GM12865 (cell line): ENCODE results near the gene CCDC50.

Experiments
- DNase-seq: peaks from one replicate; pipeline ENCODE4 v3.0.0; 2010; ENCODE audit warnings: low read depth
- H3K4me3 ChIP-seq: 2 replicates; pipeline ENCODE4 v1.5.1; 2011; ENCODE audit warnings: mild to moderate bottlenecking, low read depth, low read length, control low read depth
- TF ChIP-seq, protein P1 (sequence below): IDR thresholded peaks from 2 replicates; pipeline ENCODE4 v1.5.1; 2011; ENCODE audit warnings: low read length, control low read depth, low read depth, inconsistent platforms; ENCODE audit not compliant: insufficient read depth; ENCODE audit errors: missing control alignments

Gene CCDC50

GRCh38 chr3:191340351-191340750 is 11.2 kb downstream of the CCDC50 start:
- no peak overlapping the region for H3K4me3 ChIP-seq
- no peak for DNase-seq
- TF ChIP-seq, protein P1, sequence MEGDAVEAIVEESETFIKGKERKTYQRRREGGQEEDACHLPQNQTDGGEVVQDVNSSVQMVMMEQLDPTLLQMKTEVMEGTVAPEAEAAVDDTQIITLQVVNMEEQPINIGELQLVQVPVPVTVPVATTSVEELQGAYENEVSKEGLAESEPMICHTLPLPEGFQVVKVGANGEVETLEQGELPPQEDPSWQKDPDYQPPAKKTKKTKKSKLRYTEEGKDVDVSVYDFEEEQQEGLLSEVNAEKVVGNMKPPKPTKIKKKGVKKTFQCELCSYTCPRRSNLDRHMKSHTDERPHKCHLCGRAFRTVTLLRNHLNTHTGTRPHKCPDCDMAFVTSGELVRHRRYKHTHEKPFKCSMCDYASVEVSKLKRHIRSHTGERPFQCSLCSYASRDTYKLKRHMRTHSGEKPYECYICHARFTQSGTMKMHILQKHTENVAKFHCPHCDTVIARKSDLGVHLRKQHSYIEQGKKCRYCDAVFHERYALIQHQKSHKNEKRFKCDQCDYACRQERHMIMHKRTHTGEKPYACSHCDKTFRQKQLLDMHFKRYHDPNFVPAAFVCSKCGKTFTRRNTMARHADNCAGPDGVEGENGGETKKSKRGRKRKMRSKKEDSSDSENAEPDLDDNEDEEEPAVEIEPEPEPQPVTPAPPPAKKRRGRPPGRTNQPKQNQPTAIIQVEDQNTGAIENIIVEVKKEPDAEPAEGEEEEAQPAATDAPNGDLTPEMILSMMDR, result no peak

- H3K4me3 ChIP-seq, result no peak overlapping the region
- no peak for DNase-seq
- TF ChIP-seq, protein P1, result no peak
Observed at GRCh38 chr3:191340966-191341365, 11.8 kb downstream of the CCDC50 start.

- no peak overlapping the region for H3K4me3 ChIP-seq
- no peak for DNase-seq
- TF ChIP-seq, protein P1, result no peak
Observed at GRCh38 chr3:191342006-191342405, 12.8 kb downstream of the CCDC50 start.

DNA sequence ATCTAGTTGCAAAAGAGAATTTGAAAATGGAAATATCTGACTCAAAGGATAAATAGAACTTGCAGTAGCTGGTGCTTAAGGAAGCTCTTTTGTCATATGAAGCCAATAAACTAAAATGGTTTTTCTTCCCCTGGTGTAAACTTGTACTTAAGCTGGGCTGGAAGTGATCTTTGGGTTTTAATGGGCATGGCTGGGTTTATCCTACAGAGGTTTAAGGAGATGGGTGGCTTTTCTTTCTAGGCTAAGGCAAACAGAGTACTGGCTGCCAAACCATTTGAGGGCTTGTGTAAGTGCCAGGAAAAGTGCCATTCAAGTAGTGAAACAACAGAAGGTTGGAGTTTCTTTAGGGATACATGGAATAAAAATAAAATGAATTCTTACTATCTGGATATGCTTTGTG is 13.2 kb downstream of the CCDC50 start:
- TF ChIP-seq, protein P1, result no peak
- no peak for DNase-seq
- no peak overlapping the region for H3K4me3 ChIP-seq

- TF ChIP-seq, protein P1, result no peak
- no peak for DNase-seq
- H3K4me3 ChIP-seq, result no peak overlapping the region
Observed at GRCh38 chr3:191343115-191343514, 13.9 kb downstream of the CCDC50 start.

- TF ChIP-seq, protein P1, result no peak
- DNase-seq, result no peak
- H3K4me3 ChIP-seq, result no peak overlapping the region
Observed at GRCh38 chr3:191343913-191344312, 14.7 kb downstream of the CCDC50 start.

GRCh38 chr3:191345334-191345733 is 16.1 kb downstream of the CCDC50 start:
- DNase-seq, result no peak
- H3K4me3 ChIP-seq, result no peak overlapping the region
- TF ChIP-seq, protein P1, result no peak
